Right lobe of liver (tissue), 4 donors: Measurements from ENCODE around the gene B4GAT1.

ENCODE experiments used
- POLR2A ChIP-seq: fragments of 450-650 bp; IDR thresholded peaks from one replicate; pipeline ENCODE4 v1.6.1; 2017; ENCODE audit warnings: antibody characterized with exemption, mild to moderate bottlenecking
- TF ChIP-seq, protein P1 (sequence below), 4 donors: fragments of 200-600 bp in 3 of 4; fragments of 450-650 bp in 1 of 4; IDR thresholded peaks; one replicate each; pipeline versions ENCODE4 v1.5.1 to v1.8.0; 2016 to 2022; ENCODE audit warnings: antibody characterized with exemption in 4 of 4, mild to moderate bottlenecking in 2 of 4
- donor health status: DM: no; HTN: no; CAD: no.
- donor health status: DM: no; HTN: no; CAD: no.
- donor health status: DM: no; HTN: yes; CAD: no.

DNA sequence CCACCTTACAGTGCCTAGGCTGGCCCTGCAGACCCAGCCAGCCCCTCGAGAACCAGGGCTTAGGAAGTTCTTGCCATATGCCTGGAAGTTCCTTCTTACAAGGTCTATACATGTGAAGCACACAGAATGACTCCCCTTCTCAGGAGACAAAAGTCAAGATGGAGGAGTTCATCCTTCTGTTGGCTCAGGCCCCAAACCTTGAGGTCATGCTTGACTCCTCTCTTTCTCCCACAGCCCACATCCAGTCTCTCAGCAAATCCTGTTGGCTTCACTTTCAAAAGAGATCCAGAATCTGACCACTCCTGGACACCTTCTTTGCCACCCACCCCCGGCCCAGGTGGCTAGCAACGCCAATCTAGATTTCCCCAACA is 28.8 kb downstream of the B4GAT1 start:
- TF ChIP-seq, protein P1, sequence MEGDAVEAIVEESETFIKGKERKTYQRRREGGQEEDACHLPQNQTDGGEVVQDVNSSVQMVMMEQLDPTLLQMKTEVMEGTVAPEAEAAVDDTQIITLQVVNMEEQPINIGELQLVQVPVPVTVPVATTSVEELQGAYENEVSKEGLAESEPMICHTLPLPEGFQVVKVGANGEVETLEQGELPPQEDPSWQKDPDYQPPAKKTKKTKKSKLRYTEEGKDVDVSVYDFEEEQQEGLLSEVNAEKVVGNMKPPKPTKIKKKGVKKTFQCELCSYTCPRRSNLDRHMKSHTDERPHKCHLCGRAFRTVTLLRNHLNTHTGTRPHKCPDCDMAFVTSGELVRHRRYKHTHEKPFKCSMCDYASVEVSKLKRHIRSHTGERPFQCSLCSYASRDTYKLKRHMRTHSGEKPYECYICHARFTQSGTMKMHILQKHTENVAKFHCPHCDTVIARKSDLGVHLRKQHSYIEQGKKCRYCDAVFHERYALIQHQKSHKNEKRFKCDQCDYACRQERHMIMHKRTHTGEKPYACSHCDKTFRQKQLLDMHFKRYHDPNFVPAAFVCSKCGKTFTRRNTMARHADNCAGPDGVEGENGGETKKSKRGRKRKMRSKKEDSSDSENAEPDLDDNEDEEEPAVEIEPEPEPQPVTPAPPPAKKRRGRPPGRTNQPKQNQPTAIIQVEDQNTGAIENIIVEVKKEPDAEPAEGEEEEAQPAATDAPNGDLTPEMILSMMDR (IDR thresholded peaks at IDR 0.05) = no peak
- TF ChIP-seq POLR2A = no peak
